CD4-positive, alpha-beta T cell treated with Interleukin-6 at 100 ng/mL for 8 hours (primary cell): Measurements from ENCODE around the gene SMAD4.

ENCODE experiments used
- DNase-seq: peaks from one replicate; pipeline ENCODE4 v3.0.0-alpha.2; 2020; ENCODE audit warnings: mixed read lengths, low spot score

Gene SMAD4

GRCh38 chr18:51021226-51021965, 8.6 kb upstream of the SMAD4 start:
- DNase-seq: no peak

GRCh38 chr18:51025512-51025911, 4.5 kb upstream of the SMAD4 start:
- no peak for DNase-seq

GRCh38 chr18:51028201-51028805, 1.7 kb upstream of the SMAD4 start:
- no peak for DNase-seq

- no peak for DNase-seq
Observed at GRCh38 chr18:51029378-51029693, 677 bp upstream of the SMAD4 start.

GRCh38 chr18:51030537-51031258, 685 bp downstream of the SMAD4 start:
- peak; percentile 59 for DNase-seq

- DNase-seq: no peak
Observed at GRCh38 chr18:51032193-51032592, 2.2 kb downstream of the SMAD4 start.

GRCh38 chr18:51037230-51037629, 7.2 kb downstream of the SMAD4 start:
- DNase-seq: no peak

GRCh38 chr18:51038110-51038509, 8.1 kb downstream of the SMAD4 start:
- no peak for DNase-seq

GRCh38 chr18:51039138-51040112, 9.4 kb downstream of the SMAD4 start:
- no peak for DNase-seq

GRCh38 chr18:51041677-51042352, 11.8 kb downstream of the SMAD4 start:
- no peak for DNase-seq

GRCh38 chr18:51044928-51045585, 15.0 kb downstream of the SMAD4 start:
- no peak for DNase-seq

GRCh38 chr18:51048190-51048589, 18.2 kb downstream of the SMAD4 start:
- no peak for DNase-seq

- DNase-seq: no peak
Observed at GRCh38 chr18:51049137-51049536, 19.1 kb downstream of the SMAD4 start.

- DNase-seq: peak; percentile 54
Observed at GRCh38 chr18:51051105-51051712, 21.2 kb downstream of the SMAD4 start.

GRCh38 chr18:51053814-51054213, 23.8 kb downstream of the SMAD4 start:
- no peak for DNase-seq

- DNase-seq: no peak
Observed at GRCh38 chr18:51054764-51055163, 24.8 kb downstream of the SMAD4 start.

GRCh38 chr18:51059969-51060368, 30.0 kb downstream of the SMAD4 start:
- no peak for DNase-seq

GRCh38 chr18:51064256-51064655, 34.2 kb downstream of the SMAD4 start:
- no peak for DNase-seq

- DNase-seq: no peak
Observed at GRCh38 chr18:51066273-51066672, 36.3 kb downstream of the SMAD4 start.

- DNase-seq: no peak
Observed at GRCh38 chr18:51068105-51068504, 38.1 kb downstream of the SMAD4 start.

GRCh38 chr18:51069885-51070284, 39.9 kb downstream of the SMAD4 start:
- DNase-seq: no peak
